Activated CD4-positive, alpha-beta T cell treated with anti-CD3 and anti-CD28 coated beads for 48 hours (primary cell): Measurements from ENCODE around the gene DBX2.
"Not testable (repeated sequence)": the region's sequence is repeated elsewhere in the genome, so short reads cannot be mapped to it uniquely, and the experiment has no call there.

Experiments
- DNase-seq: peaks from one replicate; pipeline ENCODE4 v3.0.0-alpha.2; 2020

DBX2 gene

DNA sequence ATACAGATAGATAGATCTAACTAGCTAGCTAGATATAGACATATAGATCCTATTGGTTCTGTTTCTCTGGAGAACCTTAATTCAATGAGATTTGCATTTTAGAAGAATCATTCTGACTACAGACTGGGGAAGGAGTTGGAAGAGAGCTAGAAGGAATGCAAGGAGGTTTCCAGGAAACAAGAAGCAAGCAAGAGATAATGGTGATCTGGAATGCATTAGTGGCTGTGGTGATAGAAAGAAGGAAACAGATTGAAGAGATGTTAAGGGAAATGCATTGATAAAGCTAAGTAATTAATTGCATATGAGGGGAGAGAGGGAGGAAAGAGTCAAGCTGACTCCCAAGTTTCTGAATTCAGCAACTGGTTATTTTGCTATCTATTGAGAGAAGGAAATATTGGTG, 42.7 kb downstream of the DBX2 start:
- DNase-seq = no peak

DNA sequence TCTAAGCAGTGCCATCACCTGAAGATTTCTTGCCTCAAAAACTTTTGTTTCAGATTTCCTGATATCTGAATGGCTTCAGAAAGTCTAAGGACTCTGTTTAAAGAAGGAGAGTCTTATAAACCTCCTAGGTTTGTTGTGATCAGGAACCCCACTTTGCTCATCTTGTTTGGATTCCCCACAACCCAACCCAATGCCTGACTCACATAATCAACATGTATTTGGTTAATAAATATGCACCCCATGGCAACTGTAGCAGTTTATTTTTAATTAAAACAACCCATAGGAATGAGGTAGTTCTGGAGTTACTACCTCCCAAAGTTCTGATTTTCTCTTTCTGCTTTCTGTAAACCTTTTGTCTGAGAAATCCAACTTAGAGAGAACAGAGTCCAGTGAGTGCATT, 51.5 kb downstream of the DBX2 start:
- no peak for DNase-seq

DNA sequence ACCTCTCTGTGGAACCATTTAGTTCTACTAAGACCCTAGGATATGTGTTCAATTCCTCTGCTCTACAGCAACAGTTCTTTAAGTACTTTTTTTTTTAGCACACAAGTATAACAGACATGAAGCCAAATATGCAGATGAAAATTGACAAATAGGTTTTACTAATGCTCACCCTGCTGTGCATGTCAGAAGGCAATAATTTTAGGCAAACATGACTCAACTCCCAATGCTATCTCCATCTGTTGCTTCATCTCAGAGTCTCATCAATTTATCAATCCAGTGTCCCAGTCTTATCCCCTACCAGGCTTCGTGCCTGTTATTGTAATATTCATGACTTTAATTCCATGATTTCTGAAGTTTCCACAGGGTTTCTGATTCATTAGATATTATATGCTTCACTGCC, 57.7 kb downstream of the DBX2 start:
- no peak for DNase-seq

DNA sequence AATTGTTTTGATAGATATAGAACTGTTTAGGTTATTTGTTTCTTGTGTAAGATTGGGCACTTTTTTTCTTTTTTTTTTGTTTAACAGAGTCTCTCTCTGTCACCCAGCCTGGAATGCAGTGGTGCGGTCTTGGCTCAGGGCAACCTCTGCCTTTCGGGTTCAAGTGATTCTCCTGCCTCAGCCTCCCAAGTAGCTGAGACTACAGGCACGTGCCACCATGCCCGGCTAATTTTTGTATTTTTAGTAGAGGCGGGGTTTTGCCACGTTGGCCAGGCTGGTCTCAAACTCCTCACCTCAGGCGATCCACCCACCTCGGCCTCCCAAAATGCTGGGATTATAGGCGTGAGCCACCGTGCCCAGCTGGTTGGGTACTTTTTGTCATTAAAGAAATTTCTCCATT, 66.0 kb downstream of the DBX2 start:
- not testable (repeated sequence) for DNase-seq

DNA sequence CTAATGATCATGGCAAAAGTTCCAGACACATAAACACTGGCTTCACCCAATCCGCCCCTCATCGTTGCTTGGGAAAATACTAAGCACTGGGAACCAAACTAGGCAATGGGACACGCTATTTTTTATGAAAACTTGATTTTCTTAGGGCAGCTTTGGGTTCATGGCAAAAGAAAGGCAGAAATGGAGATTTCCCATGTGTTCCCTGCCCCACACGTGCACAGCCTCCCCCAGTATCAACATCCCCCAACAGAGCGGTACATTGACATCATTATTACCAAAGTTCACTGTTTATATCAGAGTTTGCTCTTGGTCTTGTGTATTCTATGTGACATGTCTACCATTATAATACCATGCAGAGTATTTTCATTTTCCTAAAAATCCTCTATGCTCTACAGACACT, 71.0 kb downstream of the DBX2 start:
- no peak for DNase-seq

DNA sequence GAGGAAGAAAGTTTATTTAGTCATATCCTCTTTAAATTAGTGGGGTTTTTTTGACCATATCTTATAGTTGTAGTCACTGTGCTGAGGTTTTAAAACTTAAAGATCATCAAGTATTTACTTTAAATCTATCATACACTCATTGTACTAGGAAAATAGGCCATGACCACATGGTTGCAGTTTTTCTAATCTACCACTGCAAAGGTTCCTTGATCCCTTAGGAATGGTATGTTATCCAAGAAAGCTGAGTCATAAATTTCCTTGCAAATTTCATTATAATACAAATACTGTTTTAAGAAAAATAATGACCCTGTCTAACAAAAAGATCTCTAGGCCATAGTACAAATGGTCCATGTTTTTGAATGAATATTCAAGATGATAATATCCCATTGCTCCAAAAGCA, 74.7 kb downstream of the DBX2 start:
- DNase-seq = no peak

DNA sequence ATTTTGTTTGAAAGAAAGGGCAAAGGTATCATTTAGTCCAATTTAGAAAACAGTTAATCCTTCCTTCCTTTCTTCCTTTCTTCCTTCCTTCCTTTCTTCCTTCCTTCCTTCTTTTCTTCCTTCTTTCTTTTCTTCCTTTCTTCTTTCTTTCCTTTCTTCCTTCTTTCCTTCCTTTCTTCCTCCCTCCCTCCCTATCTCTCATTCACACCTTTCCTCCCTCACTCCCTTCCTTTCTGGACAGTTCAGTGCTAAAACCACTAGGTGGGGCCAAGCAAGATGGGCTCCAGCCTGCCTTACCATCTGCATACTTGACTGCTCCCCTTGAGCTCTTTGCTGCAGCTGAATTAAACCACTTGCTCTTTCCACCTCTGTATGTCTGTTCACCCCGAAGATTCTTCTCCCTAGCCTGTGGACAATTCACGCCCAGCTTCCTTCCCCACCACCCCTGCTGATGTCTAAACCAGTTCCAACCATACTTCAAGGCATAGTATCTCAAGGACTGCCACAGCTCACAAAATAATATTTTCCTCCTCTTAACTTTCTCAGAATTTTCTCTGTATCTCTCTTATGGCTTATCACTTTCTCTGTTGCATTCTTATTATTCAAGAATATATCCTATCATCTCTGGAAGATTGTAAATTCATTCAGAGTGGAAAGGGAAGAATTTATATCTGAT, 78.0 kb downstream of the DBX2 start:
- peak; percentile 3 for DNase-seq

DNA sequence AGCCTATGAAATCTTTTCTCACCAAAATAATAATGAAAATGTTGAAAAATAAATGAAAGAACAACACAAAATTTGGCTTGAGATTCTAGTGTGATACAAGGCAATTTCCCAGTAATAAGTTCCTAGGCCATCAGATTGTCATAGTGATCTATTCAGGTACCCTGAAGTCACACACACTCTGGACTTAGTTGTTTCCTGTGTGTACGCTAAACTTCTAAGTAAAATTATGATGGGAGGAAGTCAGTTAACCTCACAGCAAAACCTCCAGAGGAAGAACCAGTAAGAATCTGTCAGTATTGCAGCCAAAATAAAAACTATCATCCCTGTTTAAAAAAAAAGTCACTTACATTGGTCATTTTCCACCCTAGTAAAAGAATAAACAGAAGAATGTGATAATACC, 81.9 kb downstream of the DBX2 start:
- DNase-seq = no peak
